Keratinocyte (primary cell): Measurements from ENCODE around the gene MGAT5. TPM values are rescaled to one million over a fixed set of nuclear protein-coding genes. Genes with fewer than 3 reads are reported as not detected.

ENCODE experiments used
- DNase-seq: peaks from one replicate; pipeline ENCODE4 v3.0.0-alpha.2; 2011; ENCODE audit warnings: low read depth, missing footprints, low spot score
- FAIRE-seq: peaks from 2 replicates; lab custom pipeline; 2011; peaks lifted over from hg19 to GRCh38; lab: Jason Lieb, UNC
- H2AFZ ChIP-seq: 2 replicates; pipeline ENCODE4 v1.6.0; 2012; ENCODE audit warnings: low read length, control low read depth, inconsistent platforms; ENCODE audit not compliant: control insufficient read depth
- H3K27ac ChIP-seq: 2 replicates; pipeline ENCODE4 v1.5.1; 2011; ENCODE audit warnings: low read length; ENCODE audit not compliant: control insufficient read depth, insufficient read depth
- H3K27me3 ChIP-seq: 3 replicates; pipeline ENCODE4 v1.6.0; 2011; ENCODE audit warnings: low read length; ENCODE audit not compliant: control insufficient read depth, insufficient read depth; ENCODE audit errors: extremely low read depth
- H3K36me3 ChIP-seq, 2 experiments: 2 replicates in 1 of 2; 3 replicates in 1 of 2; pipeline ENCODE4 v1.5.1; 2011; ENCODE audit warnings: low read length in 2 of 2, mild to moderate bottlenecking in 1 of 2; ENCODE audit not compliant: control insufficient read depth in 2 of 2, insufficient read depth in 2 of 2; ENCODE audit errors: extremely low read depth in 1 of 2
- H3K4me1 ChIP-seq: 3 replicates; pipeline ENCODE4 v1.5.1; 2011; ENCODE audit warnings: low read length; ENCODE audit not compliant: control insufficient read depth, insufficient read depth; ENCODE audit errors: extremely low read depth
- H3K4me2 ChIP-seq: 3 replicates; pipeline ENCODE4 v1.6.0; 2011; ENCODE audit warnings: low read depth, low read length; ENCODE audit not compliant: control insufficient read depth, insufficient read depth; ENCODE audit errors: extremely low read depth
- H3K4me3 ChIP-seq, 3 experiments: fragments of 200-600 bp in 1 of 3; sonication (generic) in 1 of 3; 2 replicates in 2 of 3; 3 replicates in 1 of 3; pipeline ENCODE4 v1.5.1; 2011 to 2016; ENCODE audit warnings: low read length in 3 of 3, mild to moderate bottlenecking in 3 of 3, control low read depth in 2 of 3, inconsistent platforms in 1 of 3, low read depth in 1 of 3, mixed read lengths in 1 of 3, mixed run types in 1 of 3, moderate library complexity in 1 of 3; ENCODE audit not compliant: control insufficient read depth in 2 of 3, insufficient read depth in 2 of 3; ENCODE audit errors: extremely low read depth in 1 of 3
- H3K79me2 ChIP-seq: 2 replicates; pipeline ENCODE4 v1.6.0; 2012; ENCODE audit warnings: low read length; ENCODE audit not compliant: control insufficient read depth, insufficient read depth
- H3K9ac ChIP-seq: 3 replicates; pipeline ENCODE4 v1.6.0; 2011; ENCODE audit warnings: low read length; ENCODE audit not compliant: control insufficient read depth, insufficient read depth; ENCODE audit errors: extremely low read depth
- H3K9me1 ChIP-seq: 3 replicates; pipeline ENCODE4 v1.6.0; 2011; ENCODE audit warnings: low read length; ENCODE audit not compliant: control insufficient read depth, insufficient read depth; ENCODE audit errors: extremely low read depth
- H3K9me3 ChIP-seq: 2 replicates; pipeline ENCODE4 v1.5.1; 2012; ENCODE audit warnings: low read depth, low read length; ENCODE audit not compliant: control insufficient read depth
- H4K20me1 ChIP-seq: 3 replicates; pipeline ENCODE4 v1.6.0; 2011; ENCODE audit warnings: low read length; ENCODE audit not compliant: control insufficient read depth, insufficient read depth; ENCODE audit errors: extremely low read depth
- EZH2 ChIP-seq: IDR thresholded peaks from one replicate; pipeline ENCODE4 v1.6.1; 2012; ENCODE audit warnings: inconsistent platforms, mild to moderate bottlenecking, low read length, moderate library complexity
- dilution Hi-C: fragments of 300-500 bp; cut with MboI; formaldehyde crosslinking; loops from one replicate; pipeline ENCODE4 v1.7.0; 2020; ENCODE audit warnings: low sequenced_read_pairs; ENCODE audit not compliant: extremely low pct_ligation_motif_present
- polyA plus RNA-seq, 5 experiments: library from polyadenylated mRNA; depleted of rRNA in 3 of 5; stranded (reverse) in 3 of 5; stranded (forward) in 1 of 5; unstranded in 1 of 5; fragments of >200 nt; gene quantifications; 1 replicate in 1 of 5; 2 replicates in 3 of 5; 3 replicates in 1 of 5; pipeline versions ENCODE4 v1.2.1 to v1.2.3, GENCODE V29; 2011 to 2012; ENCODE audit warnings: missing spikeins in 2 of 5, low read depth in 1 of 5, low replicate concordance in 1 of 5
- TF ChIP-seq, protein P1 (sequence below), 3 experiments: IDR thresholded peaks in 1 of 3; conservative IDR thresholded peaks in 1 of 3; optimal IDR thresholded peaks in 1 of 3; 2 replicates in 2 of 3; 3 replicates in 1 of 3; pipeline versions ENCODE3 to v1.5.1; 2011; ENCODE audit warnings: low read length in 3 of 3, mild to moderate bottlenecking in 3 of 3, moderate library complexity in 2 of 3, control low read depth in 1 of 3, inconsistent platforms in 1 of 3; ENCODE audit not compliant: insufficient read depth in 2 of 3; ENCODE audit errors: extremely low read depth in 1 of 3

Gene MGAT5
- polyA plus RNA-seq, 1 donor (not counting 4 experiments of a cell fraction or from before 2014, with no cell fraction given): 23.0 TPM

DNA sequence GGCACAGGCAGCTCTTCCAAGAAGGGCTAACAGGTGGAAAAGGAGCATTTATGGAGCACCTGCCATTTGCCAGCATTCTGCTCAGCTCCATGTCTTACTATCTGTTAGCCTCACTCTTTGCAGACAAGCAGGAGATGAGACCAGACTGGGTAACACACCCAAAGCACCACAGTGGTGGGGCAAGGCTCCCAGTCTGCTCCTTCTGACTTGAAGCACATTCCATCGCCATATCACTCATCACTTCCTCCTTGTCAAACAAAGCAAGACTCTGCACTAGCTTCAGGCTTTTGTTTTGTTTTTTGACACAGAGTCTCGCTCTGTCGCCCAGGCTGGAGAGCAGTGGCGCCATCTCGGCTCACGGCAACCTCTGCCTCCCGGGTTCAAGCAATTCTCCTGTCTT is 182.8 kb downstream of the MGAT5 start:
- no peak overlapping the region for H2AFZ ChIP-seq
- no peaks in the 10 kb centered on the region for H3K9me1 ChIP-seq
- H3K79me2 ChIP-seq: no peaks in the 10 kb centered on the region
- peaks cover 8% of the 10 kb centered on the region for H3K4me1 ChIP-seq
- TF ChIP-seq, protein P1, sequence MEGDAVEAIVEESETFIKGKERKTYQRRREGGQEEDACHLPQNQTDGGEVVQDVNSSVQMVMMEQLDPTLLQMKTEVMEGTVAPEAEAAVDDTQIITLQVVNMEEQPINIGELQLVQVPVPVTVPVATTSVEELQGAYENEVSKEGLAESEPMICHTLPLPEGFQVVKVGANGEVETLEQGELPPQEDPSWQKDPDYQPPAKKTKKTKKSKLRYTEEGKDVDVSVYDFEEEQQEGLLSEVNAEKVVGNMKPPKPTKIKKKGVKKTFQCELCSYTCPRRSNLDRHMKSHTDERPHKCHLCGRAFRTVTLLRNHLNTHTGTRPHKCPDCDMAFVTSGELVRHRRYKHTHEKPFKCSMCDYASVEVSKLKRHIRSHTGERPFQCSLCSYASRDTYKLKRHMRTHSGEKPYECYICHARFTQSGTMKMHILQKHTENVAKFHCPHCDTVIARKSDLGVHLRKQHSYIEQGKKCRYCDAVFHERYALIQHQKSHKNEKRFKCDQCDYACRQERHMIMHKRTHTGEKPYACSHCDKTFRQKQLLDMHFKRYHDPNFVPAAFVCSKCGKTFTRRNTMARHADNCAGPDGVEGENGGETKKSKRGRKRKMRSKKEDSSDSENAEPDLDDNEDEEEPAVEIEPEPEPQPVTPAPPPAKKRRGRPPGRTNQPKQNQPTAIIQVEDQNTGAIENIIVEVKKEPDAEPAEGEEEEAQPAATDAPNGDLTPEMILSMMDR (optimal IDR thresholded peaks at IDR 0.05 in 1 of 3, IDR thresholded peaks at IDR 0.05 in 1 of 3, conservative IDR thresholded peaks at IDR 0.05 in 1 of 3; ENCODE audit: extremely low read depth in 1 of 3, insufficient read depth in 2 of 3, low read length in 3 of 3): no peak
- no peak for TF ChIP-seq EZH2
- no peak overlapping the region for H3K9ac ChIP-seq
- H3K36me3 ChIP-seq: peaks cover 0 to 6% of the 10 kb centered on the region in 2 experiments
- H3K27ac ChIP-seq: no peak overlapping the region
- DNase-seq: no peak
- dilution Hi-C loops: no loop called here
- H3K4me3 ChIP-seq: no peak overlapping the region
- no peaks in the 10 kb centered on the region for H3K9me3 ChIP-seq
- no peak overlapping the region for H3K4me2 ChIP-seq
- FAIRE-seq: no peak
- no peaks in the 10 kb centered on the region for H4K20me1 ChIP-seq
- no peaks in the 10 kb centered on the region for H3K27me3 ChIP-seq

- TF ChIP-seq, protein P1 (optimal IDR thresholded peaks at IDR 0.05 in 1 of 3, IDR thresholded peaks at IDR 0.05 in 1 of 3, conservative IDR thresholded peaks at IDR 0.05 in 1 of 3; ENCODE audit: extremely low read depth in 1 of 3, insufficient read depth in 2 of 3, low read length in 3 of 3): no peak
- no peak for TF ChIP-seq EZH2
- H3K9me1 ChIP-seq: no peaks in the 10 kb centered on the region
- H3K79me2 ChIP-seq: no peaks in the 10 kb centered on the region
- H3K9ac ChIP-seq: no peak overlapping the region
- no peaks in the 10 kb centered on the region for H4K20me1 ChIP-seq
- no peak overlapping the region for H3K4me3 ChIP-seq
- H3K4me2 ChIP-seq: no peak overlapping the region
- no peak overlapping the region for H2AFZ ChIP-seq
- dilution Hi-C loops: no loop called here
- no peaks in the 10 kb centered on the region for H3K27me3 ChIP-seq
- H3K4me1 ChIP-seq: peaks cover 5% of the 10 kb centered on the region
- H3K36me3 ChIP-seq: peaks cover 3 to 8% of the 10 kb centered on the region in 2 experiments
- no peak for FAIRE-seq
- H3K9me3 ChIP-seq: no peaks in the 10 kb centered on the region
- no peak overlapping the region for H3K27ac ChIP-seq
- no peak for DNase-seq
Observed at GRCh38 chr2:134438371-134438770, 184.5 kb downstream of the MGAT5 start.
